SK-N-DZ (cell line): ENCODE measurements around the gene HDAC4.

Experiments used
- DNase-seq: peaks from one replicate; pipeline ENCODE4 v3.0.0-alpha.2; 2015; ENCODE audit warnings: low spot score

The HDAC4 gene

DNA sequence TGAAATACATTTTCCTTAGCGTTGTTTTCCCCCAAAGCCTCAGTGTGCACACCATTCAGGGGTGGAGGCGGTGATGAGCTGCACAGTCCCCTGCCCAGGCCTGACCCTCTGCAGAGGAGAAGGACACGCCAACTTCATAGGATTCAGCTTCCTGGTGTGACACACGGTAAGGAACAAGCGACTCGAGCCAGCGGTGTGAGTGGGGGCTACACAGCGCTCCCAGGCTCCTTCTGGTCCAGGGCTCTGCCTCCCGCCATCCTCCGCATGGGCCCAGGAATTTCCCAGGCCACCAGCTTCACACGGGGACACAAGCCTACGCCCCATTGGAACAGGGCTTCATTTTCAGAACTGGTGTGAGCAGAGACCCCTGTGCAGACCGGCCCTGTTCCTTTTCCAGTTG, 272.1 kb downstream of the HDAC4 start:
- no peak for DNase-seq

DNA sequence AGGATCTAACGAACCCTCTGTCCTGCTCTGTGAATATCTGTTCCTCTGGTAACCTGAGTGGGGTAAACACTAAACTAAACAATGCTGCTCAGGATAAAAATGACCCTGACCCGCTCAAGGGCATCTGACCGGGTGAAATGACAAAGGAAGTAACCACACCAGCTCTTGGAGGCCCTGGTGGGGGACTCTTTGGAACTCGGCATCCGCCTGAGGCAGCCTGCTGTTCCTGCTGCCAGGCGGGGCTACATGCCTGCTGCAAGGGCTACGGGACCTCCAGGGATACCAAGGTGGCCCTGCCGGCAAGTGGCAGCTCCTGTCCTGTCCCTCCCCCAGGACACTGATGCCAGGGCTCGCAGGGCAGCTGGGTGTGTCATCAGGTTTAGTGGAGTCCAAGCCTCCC, 273.3 kb downstream of the HDAC4 start:
- DNase-seq, result no peak

DNA sequence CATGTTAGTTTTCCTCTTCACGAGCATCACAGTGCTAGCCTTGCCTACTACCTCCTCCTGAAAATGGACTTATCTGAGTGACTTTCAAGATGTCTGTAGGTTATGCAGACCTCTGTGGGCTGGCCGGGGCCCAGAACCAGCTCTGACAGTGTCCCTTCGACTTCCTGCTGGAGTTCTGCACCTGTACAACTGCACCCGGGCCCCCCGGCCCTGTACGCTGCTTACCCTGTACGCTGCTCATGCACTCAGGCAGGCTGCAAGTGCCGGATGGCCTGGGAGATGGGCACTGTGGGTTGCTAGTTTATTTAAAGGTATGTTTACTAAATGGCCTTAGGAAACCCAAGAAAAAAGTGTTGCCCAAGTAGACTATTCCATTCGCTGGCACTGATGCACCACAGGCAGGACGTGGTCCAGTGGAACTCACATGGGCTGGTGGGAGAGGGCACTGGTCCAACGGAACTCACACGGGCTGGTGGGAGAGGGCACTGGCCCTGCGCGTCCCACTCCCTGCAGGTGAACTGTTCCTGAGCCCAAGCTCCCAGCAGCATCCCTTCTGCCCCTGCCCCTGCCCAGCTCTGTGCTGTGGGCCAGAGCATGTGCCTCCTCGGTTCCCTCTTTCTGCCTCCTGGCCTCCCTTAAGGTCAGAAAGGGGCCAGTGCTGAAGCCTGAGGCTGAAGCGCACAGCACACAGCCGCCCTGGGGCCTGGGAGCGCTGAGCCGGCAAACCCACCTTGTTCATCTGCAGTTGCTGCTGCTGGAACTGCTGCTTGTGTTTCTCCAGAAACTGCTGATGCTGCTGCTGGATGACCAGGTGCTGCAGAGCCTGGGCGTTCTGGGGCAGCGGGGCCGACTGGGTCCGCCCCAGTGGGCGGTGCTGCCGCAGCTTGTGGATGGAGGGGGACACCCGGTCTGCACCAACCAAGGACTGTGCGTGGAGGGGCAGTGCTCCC, 274.8 kb downstream of the HDAC4 start:
- DNase-seq, result no peak

DNA sequence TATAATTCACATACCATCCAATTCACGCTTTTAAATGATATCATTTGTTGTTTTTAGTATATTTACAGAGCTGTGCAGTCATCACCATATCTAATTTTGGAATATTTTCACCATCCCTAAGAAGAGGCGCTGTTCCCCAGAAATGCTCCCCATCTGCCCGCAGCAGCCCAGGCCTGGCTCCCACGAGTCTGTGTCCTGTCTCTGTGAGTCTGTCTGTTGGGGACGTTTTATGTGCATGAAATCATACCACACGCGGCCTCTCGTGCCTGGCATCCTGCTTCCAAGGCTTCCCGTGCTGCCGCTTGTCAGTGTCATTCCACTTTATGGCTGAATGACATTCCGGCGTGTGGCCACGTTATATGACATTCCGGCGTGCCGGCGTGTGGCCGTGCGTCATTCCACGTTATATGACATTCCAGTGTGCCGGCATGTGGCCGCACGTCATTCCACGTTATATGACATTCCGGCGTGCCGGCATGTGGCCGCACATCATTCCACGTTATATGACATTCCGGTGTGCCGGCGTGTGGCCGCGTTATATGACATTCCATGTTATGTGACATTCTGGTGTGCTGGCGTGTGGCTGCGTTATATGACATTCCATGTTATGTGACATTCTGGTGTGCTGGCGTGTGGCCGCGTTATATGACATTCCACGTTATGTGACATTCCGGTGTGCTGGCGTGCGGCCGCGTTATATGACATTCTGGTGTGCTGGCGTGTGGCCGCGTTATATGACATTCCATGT, 276.5 kb downstream of the HDAC4 start:
- no peak for DNase-seq

DNA sequence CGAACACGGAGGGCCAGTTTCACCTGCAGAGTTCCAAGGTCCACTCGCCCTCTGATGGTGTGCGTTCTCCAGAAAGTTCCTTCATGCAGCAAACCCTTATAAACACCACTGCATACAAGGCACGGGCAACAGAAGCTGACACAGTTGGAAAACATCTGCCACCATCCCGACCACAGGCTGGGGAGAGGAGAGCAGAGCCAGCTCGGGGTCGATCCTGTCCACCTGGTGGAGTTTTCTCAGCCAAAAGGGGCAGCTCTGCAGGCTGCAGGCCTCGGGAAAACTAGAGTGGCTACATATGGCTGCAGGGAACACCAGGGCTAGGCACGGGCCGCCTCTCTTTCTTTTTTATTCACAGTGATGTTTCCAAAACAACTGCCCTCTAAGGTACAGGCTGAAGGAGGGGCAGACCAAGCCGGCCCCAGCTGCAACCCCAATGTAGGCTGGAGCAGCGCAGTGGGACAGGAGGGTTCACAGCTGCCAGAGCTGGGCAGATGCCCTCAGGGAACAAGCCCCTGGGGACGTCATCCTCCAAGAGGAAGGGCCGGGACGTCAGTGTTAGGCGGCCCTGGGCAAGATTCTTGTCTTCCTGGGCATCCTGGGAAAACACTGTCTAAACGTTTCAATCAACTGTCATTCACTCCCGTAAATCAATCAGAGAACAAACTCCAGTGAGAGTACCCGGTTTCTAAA, 278.3 kb downstream of the HDAC4 start:
- DNase-seq, result no peak

DNA sequence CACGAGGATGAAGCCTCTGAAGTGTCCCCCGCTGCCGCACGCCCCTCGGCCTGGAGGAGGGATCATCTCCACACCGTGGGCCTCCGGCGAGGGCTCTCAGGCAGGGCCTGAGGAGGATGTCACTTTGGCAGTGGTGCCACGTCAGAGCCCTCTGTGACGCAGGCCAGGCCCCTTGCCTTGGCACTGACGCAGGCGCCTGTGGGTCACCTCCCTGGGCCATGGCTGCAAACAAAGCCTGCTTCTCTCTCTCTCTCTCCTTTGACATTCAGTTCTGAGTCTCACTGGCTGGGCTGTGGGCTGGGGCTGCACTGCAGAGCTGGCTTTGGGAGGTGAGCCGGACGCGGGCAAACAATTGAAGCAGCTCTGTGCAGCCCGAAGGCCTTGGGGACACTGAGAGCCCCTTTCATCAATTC, 279.2 kb downstream of the HDAC4 start:
- no peak for DNase-seq

DNA sequence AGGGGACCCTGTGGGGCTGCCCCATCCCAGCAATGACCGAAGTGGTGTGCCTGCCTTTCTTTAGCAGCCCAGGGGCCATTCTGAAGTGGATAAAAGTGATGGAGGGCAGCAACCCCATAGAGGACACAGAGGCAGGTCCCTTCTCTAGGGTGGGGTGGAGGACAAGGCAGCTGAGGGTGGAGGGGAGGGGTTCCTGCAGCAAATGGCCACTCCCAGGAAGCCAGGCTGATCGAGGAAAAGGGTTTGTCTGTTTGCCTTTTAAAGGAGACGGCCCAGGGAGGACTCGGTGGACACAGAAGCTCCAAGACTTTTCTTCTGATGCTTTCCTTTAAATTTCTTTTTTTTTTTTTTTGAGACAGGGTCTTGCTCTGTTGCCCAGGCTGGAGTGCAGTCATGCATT, 280.2 kb downstream of the HDAC4 start:
- DNase-seq, result no peak

DNA sequence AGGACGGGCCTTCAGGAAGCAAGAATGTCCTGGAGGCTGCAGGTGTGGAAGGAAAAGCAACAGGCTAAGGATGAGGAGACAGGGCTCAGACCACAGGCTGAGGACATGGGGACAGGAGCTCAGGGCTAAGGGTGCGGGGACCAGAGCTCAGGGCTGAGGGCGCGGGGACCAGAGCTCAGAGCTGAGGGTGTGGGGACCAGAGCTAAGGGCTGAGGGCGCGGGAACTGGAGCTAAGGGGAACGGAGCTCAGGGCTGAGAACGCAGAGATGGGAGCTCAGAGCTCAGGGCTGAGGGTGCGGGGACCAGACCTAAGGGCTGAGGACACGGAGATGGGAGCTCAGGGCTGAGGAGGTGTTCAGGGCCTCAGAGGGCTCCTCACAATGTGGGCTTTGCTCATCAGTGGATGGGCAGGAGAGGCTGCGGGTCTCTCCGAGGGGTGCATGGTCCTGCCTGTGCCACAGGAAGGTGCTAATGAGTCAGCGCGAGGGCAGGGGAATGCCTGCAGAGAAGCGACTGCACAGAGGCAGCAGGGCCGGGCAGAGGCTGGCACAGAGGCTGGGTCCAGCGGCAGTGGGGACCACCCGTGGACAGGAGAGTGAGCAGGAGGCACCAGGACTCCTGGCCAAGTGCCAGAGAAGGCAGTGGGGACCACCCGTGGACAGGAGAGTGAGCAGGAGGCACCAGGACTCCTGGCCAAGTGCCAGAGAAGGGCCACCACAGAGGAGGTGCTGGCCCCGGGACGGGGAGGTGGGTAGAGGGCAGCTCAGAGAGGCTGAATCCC, 281.3 kb downstream of the HDAC4 start:
- DNase-seq, result no peak

DNA sequence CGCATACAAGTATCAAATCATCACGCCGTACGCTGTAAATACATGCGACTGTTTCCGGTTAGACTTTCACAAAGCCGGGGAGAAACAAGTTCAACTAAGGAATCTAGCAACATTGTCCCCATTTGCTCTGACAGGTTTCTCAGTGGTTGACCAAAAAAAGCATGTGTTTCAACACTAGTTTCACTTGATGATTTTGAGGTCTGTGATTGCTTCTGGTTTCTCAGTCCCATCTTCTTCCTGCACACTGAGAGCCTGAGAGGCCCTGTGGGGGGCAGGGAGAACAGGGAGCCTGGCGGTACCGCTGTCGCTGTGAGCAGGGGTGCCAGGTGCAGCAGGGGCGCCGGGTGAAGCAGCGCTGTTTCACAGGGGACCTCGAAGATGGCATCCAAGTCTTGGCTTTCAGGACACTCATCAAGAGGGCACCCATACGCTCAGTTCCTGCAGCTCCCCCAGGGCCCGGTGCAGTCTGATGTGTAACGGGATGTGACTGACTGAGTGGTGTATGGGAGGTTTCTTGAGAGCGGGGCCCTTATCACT, 282.1 kb downstream of the HDAC4 start:
- no peak for DNase-seq

DNA sequence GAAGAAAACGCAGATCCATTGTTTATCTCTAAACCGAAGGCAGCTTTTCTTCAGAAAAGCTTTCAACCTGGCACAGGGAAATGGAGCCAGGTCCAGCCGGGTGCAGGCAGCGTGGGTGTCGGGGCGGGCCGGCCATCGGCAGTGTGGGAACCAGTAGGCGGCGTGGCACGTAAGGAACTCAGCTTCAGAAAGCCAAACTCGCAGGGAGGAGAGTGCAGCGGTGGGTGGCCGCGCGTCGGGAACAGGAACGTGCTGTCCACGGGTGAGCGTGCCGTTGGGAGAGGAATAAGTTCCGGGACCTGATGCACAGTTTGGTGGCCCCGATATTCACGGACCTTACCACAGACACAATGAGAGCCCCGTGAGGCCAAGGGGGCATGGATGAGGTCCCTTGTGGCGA, 282.6 kb downstream of the HDAC4 start:
- DNase-seq, result no peak

DNA sequence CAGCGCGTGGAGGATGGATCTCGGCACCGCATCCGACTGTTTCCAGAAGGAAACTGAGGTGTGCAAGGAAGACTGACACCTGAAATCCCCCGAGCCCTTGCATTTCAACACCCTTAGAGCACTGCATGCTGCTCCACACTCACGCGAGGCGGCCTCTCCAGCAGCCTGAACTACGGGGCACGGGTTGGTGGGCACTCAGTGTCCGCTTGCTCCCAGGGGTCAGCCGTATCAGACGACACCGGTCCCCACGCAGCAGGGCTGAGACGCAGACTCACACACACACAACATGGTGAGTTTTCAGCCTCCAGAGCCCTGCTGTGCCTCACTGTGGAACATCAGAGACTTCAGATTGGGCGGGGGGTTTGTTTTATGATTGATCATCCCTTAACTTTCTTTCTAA, 283.0 kb downstream of the HDAC4 start:
- DNase-seq, result no peak

DNA sequence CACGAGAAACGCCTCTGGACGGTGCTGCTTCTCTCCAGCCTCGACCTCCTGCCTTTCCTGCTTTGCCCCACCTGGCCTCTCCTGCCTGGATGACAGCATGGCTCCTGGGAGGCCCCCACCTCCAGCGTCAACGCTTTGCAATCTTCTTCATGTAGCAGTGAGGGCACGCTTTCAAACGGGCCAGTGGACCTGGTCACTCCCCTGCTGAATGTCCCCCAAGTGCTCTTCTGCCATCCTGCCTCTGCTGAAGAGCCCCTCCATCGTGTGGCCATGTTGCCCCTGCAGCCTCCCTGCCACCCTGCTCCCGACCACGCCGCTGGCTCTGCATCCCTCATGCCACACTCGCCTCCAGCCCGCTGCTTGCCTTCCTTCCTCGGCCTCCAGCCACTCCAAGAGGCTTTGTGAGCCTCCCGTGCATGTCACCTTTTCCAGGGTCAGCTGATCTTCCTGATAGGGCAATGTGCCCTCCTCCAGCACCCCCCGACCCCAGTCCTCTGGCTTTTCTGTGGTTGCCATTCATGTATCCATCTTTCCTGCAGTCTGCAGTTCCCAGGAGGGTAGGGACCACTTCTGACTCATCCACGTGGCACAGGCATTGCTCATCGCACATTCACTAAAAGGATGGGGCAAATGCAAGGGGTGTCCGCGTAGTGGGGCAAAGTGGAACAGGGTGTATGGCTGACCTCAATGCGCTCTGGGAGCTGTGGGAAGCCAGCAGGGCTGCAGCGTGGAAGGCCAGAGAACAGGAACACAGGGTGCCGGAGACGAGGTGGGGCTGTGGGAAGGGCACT, 284.2 kb downstream of the HDAC4 start:
- DNase-seq, result no peak

DNA sequence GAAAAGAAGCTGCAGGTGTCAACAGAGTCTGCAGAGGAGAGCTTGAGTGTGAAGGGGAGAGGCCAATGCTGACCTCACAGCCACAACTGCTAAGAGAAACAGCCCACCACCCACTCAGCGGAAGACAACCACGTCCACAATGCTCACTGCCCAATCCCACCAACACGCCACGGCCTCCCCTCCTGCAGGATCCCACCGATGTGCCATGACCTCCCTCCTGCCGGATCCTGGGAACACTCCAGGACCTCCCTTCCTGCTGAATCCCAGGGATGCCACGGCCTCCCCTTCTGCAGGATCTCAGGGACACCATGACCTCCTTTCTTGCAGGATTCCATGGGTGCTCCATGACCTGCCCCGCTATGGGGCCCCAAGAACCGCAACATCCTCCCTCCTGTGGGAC, 285.2 kb downstream of the HDAC4 start:
- DNase-seq, result no peak

DNA sequence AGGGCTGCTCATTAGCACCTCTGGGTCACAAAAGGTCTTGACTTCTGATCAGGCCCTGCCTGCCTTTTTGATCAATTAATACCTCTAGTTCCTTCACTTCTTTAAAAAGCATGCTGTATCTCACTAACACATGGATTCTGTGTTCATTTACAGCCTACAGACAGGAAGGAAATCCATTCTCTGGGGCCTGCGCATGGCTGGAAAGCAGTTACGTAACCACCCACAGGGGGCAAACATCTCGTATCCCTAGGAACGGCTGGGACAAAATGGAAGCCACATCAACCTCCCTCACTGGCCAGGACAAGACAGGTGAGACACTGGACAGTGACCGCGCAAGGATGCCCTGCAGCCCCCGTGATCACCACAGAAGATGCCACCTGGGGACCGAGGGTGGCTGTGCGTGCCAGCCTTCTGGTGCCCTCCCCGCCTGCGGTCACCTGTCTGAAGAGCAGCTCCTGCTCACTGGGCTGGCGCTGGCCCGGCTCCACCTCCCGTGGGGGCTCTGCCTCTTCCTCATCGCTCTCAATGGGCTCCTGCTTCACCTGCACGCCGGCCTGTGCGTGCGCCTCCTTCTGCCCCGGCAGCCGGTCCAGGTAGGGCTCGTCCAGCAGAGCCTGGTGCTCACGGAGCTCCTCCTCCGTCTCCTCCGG, 286.1 kb downstream of the HDAC4 start:
- no peak for DNase-seq

DNA sequence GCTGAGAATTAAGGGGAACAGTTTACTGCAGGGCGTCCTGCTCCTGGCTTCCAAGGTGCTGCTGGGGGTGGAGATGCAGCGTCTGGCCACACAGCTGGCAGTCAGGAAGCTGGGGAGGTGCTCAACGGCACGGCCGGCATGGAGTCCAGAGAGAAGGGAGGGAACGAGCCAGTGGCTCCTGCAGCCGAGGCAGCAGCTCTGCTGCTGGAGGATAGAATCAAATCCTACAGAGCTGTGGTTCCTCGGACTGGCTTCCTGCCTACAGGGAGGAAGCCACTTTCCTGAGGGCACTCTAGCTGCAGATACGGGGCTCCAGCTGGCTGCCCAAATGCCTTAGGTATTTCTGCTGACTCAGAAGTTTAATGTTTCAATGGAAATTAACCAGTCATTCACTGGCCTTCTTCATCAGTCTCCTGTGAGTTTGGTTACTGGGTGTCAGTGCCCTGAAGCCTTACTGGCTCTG, 286.7 kb downstream of the HDAC4 start:
- DNase-seq, result no peak

DNA sequence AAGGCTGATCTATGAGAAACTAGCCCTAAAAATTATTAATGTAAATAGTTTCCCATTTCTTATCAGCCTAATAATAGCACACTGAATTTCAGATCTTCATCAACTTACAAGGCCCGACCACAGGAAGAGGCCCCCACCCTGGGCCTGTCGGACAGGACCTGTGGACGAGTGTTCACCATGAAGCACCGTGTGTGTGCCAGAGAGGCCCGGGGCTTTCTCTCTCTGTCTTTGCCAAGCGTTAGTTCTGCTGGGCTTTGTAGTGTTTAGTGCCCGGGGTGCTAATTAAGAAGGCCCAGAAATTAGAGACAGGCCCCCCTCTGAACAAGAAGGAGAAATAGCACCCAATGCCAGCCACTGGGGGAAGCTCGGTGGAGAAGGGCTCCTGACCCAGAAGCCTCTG, 287.2 kb downstream of the HDAC4 start:
- no peak for DNase-seq

DNA sequence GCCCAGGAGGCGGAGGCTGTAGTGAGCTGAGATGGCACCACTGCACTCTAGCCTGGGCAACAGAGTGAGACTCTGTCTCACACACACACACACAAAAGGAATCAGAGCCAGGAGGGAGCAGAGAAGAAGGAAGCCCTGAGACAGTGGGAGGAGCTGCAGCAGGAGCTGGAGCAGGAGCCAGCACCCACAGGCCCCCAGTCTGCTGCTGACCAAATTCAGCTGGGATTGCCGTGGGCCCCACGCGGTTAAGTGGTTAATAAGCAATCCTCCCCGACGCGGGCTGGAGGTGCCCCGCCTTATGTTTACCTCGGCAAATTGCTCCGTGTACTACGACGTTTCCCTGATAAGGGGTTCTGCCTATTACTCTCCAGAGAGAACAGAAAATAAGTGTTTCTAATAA, 287.6 kb downstream of the HDAC4 start:
- DNase-seq, result no peak

DNA sequence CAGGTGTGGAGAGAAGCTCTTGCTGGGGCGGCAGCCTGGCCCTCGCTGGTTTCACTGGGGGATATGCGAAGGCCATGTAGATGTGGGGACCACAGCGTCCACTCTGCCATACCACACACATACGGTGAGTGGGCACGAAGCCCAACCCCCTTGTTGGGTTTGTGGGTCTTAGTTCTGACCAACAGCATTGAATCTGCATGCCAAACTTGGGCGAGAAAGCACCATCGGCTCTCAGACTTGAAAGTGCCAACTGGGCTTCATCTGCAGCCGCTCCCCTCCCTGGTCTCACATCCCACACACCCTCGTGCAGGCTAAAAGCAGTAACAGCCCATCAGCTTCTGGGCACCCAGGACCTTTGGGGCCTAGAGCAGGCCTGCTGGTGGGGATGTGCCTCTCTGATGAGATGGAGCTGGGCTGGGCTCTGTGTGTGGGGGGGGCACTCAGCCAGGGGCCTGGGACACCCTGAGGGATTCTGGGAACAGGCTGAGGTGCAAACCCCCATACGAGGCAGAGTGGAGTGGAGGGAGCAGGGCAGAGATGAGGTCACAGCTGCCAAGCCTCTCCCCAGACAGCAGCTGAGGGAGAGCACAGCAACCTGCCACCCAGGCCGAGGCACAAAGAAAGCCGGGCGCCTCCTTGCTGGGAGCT, 288.6 kb downstream of the HDAC4 start:
- DNase-seq, result no peak

DNA sequence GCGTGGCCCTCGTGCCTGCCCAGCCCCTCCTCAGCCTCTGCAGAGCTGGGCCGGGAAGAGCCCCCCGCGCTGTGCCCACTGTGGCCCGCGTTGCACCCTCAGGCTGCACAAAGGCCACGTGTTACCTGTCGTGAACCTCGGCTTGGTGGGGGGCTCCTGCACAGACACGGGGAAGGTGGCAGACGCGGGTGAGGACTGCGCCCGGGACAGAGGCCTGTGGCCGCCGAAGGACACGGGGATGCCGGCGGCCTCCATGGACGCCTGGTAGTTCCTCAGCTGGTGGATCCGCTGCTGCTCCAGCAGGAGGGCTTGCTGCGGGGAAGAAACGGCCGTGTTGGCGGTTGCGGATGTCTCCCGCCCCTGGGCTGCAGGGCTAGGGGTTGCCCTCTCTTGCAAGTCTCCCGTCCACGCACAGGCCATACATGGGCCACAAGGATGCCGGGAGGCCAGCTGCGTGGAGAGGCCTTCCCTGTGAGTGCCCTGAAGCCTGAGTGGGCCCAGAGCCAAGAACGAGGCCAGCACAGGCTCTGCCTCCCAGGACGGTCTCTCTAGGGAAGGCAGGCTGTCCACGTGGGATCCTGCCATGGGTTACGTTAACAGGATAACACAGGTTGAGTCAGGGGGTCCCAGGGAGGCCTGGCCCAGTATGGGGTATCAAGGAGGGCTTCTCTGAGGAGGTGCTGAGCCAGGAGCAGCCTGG, 289.3 kb downstream of the HDAC4 start:
- DNase-seq, result no peak
